HCT116 (cell line): ENCODE data around the gene MYOM1. TPM values are rescaled to one million over a fixed set of nuclear protein-coding genes. Genes with fewer than 3 reads are reported as not detected.

Experiments used
- ATAC-seq: fragments of 200-7000 bp; cut with Tn5 transposase; 2 replicates; pipeline ENCODE4 v1.9.1; 2020; ENCODE audit warnings: mild to moderate bottlenecking, moderate library complexity
- BruUV-seq: library from RNA; stranded (reverse); fragments of 400-500 nt; replicated peaks from 2 replicates; lab custom pipeline; 2021; lab: Mats Ljungman, UMichigan
- CTCF ChIA-PET: fragments of 300-600 bp; sonication (Branson Sonifier 250); formaldehyde crosslinking; loops from one replicate; lab custom pipeline; 2021; ENCODE audit warnings: antibody characterized with exemption; lab: Charles Lee
- POLR2A ChIA-PET: fragments of 300-600, 350-600 bp; sonication (Branson Sonifier 250); formaldehyde crosslinking; loops from one replicate; lab custom pipeline; 2021; ENCODE audit warnings: antibody characterized with exemption; lab: Charles Lee
- RAD21 ChIA-PET, 2 experiments: fragments of 300-600 bp; sonication (Branson Sonifier 250); formaldehyde crosslinking; loops; one replicate each; lab custom pipeline; 2023; ENCODE audit warnings: low total read pairs in 2 of 2; ENCODE audit not compliant: uncharacterized antibody in 2 of 2, unreplicated experiment in 2 of 2, low non-redundant PET in 1 of 2; lab: Charles Lee
- DNase-seq: peaks from one replicate; pipeline ENCODE4 v3.0.0-alpha.2; 2010; ENCODE audit warnings: low read depth, low spot score
- H2AFZ ChIP-seq: fragments of 200-600 bp; shearing (Covaris generic), sonication (generic); 2 replicates; pipeline ENCODE4 v1.6.1; 2017; ENCODE audit warnings: low read depth, mixed run types, mixed read lengths, antibody characterized with exemption, low read length; ENCODE audit not compliant: poor library complexity, severe bottlenecking
- H3K27ac ChIP-seq: 2 replicates; pipeline ENCODE4 v1.5.1; 2012; ENCODE audit warnings: low read depth, low read length
- H3K27me3 ChIP-seq: fragments of 200-600 bp; sonication (generic); 2 replicates; pipeline ENCODE4 v1.6.1; 2016; ENCODE audit warnings: mixed run types, low read length, mixed read lengths; ENCODE audit not compliant: insufficient read depth
- H3K36me3 ChIP-seq, 2 experiments: fragments of 200-500 bp in 1 of 2; fragments of 200-600 bp in 1 of 2; sonication (Bioruptor generic) in 1 of 2; sonication (generic) in 1 of 2; 2 replicates each; pipeline versions ENCODE4 v1.5.1 to v1.6.1; 2014 to 2016; ENCODE audit warnings: low read length in 2 of 2, inconsistent platforms in 1 of 2, mixed read lengths in 1 of 2, mixed run types in 1 of 2; ENCODE audit not compliant: insufficient read depth in 2 of 2, control insufficient read depth in 1 of 2
- H3K4me1 ChIP-seq, 2 experiments: fragments of 200-600 bp in 1 of 2; sonication (generic) in 1 of 2; 2 replicates each; pipeline versions ENCODE4 v1.5.1 to v1.6.1; 2012 to 2017; ENCODE audit warnings: low read length in 2 of 2, inconsistent platforms in 1 of 2, mild to moderate bottlenecking in 1 of 2, mixed read lengths in 1 of 2, mixed run types in 1 of 2, moderate library complexity in 1 of 2; ENCODE audit not compliant: insufficient read depth in 2 of 2, control insufficient read depth in 1 of 2
- H3K4me2 ChIP-seq: fragments of 200-600 bp; sonication (generic); 2 replicates; pipeline ENCODE4 v1.6.1; 2017; ENCODE audit warnings: mixed run types, low read length, mixed read lengths
- H3K4me3 ChIP-seq, 2 experiments: fragments of 200-600 bp in 1 of 2; sonication (generic) in 1 of 2; replicated peaks in 1 of 2; 2 replicates each; pipeline ENCODE4 v1.5.1; 2011 to 2016; ENCODE audit warnings: low read length in 2 of 2, control low read depth in 1 of 2, low read depth in 1 of 2, mild to moderate bottlenecking in 1 of 2, mixed read lengths in 1 of 2, mixed run types in 1 of 2
- H3K79me2 ChIP-seq: fragments of 200-600 bp; sonication (generic); 2 replicates; pipeline ENCODE4 v1.6.1; 2017; ENCODE audit warnings: mild to moderate bottlenecking, mixed run types, low read length, moderate library complexity, mixed read lengths; ENCODE audit not compliant: insufficient read depth
- H3K9ac ChIP-seq: fragments of 200-600 bp; sonication (generic); 2 replicates; pipeline ENCODE4 v1.6.1; 2016; ENCODE audit warnings: low read length, mixed read lengths
- H3K9me2 ChIP-seq: fragments of 200-600 bp; sonication (generic), shearing (Covaris generic); 2 replicates; pipeline ENCODE4 v1.6.1; 2017; ENCODE audit warnings: mixed run types, mild to moderate bottlenecking, moderate library complexity; ENCODE audit not compliant: insufficient read depth
- H3K9me3 ChIP-seq, 2 experiments: fragments of 200-500 bp in 1 of 2; fragments of 200-600 bp in 1 of 2; sonication (Bioruptor generic) in 1 of 2; sonication (generic) in 1 of 2; 2 replicates each; pipeline ENCODE4 v1.6.1; 2014 to 2017; ENCODE audit warnings: low read length in 2 of 2, mixed read lengths in 2 of 2, inconsistent platforms in 1 of 2, low read depth in 1 of 2, mild to moderate bottlenecking in 1 of 2, mixed run types in 1 of 2, moderate library complexity in 1 of 2; ENCODE audit not compliant: control insufficient read depth in 1 of 2, insufficient read depth in 1 of 2
- H4K20me1 ChIP-seq: fragments of 200-600 bp; sonication (generic), shearing (Covaris generic); 2 replicates; pipeline ENCODE4 v1.6.1; 2017; ENCODE audit warnings: mixed run types, mild to moderate bottlenecking, moderate library complexity; ENCODE audit not compliant: insufficient read depth
- CBX3 ChIP-seq: IDR thresholded peaks from 2 replicates; pipeline ENCODE4 v1.6.1; 2012; ENCODE audit warnings: low read depth
- CEBPB ChIP-seq: IDR thresholded peaks from 2 replicates; pipeline ENCODE4 v1.6.1; 2012; ENCODE audit warnings: low read depth
- EGR1 ChIP-seq: IDR thresholded peaks from 2 replicates; pipeline ENCODE4 v1.6.1; 2012; ENCODE audit warnings: low read depth
- ELF1 ChIP-seq: IDR thresholded peaks from 2 replicates; pipeline ENCODE4 v1.6.1; 2012; ENCODE audit warnings: low read depth, borderline replicate concordance
- EZH2 ChIP-seq: fragments of 200-600 bp; sonication (generic); IDR thresholded peaks from 2 replicates; pipeline ENCODE4 v1.6.1; 2017; ENCODE audit warnings: antibody characterized with exemption, mixed run types
- FOSL1 ChIP-seq: IDR thresholded peaks from 2 replicates; pipeline ENCODE4 v1.6.1; 2012; ENCODE audit warnings: low read depth
- JUND ChIP-seq: IDR thresholded peaks from 2 replicates; pipeline ENCODE4 v1.6.1; 2012
- RAD21 ChIP-seq: IDR thresholded peaks from 2 replicates; pipeline ENCODE4 v1.6.1; 2012; ENCODE audit warnings: low read depth, mild to moderate bottlenecking
- REST ChIP-seq: IDR thresholded peaks from 2 replicates; pipeline ENCODE4 v1.6.1; 2012; ENCODE audit warnings: low read depth
- SIN3A ChIP-seq: IDR thresholded peaks from 2 replicates; pipeline ENCODE4 v1.6.1; 2012; ENCODE audit warnings: low read depth
- SRF ChIP-seq: IDR thresholded peaks from 2 replicates; pipeline ENCODE4 v1.6.1; 2012; ENCODE audit warnings: low read depth
- TCF7L2 ChIP-seq: IDR thresholded peaks from 2 replicates; pipeline ENCODE4 v1.7.0; 2011; ENCODE audit warnings: borderline replicate concordance, inconsistent platforms; ENCODE audit not compliant: insufficient read depth, insufficient read length; ENCODE audit errors: extremely low read depth
- ZFX ChIP-seq: fragments of 450-650 bp; IDR thresholded peaks from 2 replicates; pipeline ENCODE4 v1.6.1; 2017
- intact Hi-C: fragments of 100-400 bp; cut with micrococcal nuclease; formaldehyde crosslinking; loops from 2 replicates; pipeline ENCODE4 v1.10.0; 2022
- total RNA-seq: library from RNA; stranded (reverse); gene quantifications from one replicate; pipeline ENCODE4 v1.2.1, GENCODE V29; 2021; ENCODE audit not compliant: unreplicated experiment
- TF ChIP-seq, protein P1 (sequence below): IDR thresholded peaks from 2 replicates; pipeline ENCODE4 v1.6.1; 2011; ENCODE audit warnings: mild to moderate bottlenecking, low read length, moderate library complexity; ENCODE audit not compliant: insufficient replicate concordance; ENCODE audit errors: extremely low read depth
- TF ChIP-seq, protein P2 (sequence below): IDR thresholded peaks from 2 replicates; pipeline ENCODE4 v1.6.1; 2012
- TF ChIP-seq, protein P3 (sequence below), 3 experiments: fragments of 200-600 bp in 1 of 3; sonication (generic) in 1 of 3; IDR thresholded peaks in 2 of 3; conservative IDR thresholded peaks in 1 of 3; 2 replicates each; pipeline ENCODE4 v1.5.1; 2012 to 2017; ENCODE audit warnings: low read depth in 2 of 3, low read length in 2 of 3, antibody characterized with exemption in 1 of 3, borderline replicate concordance in 1 of 3, control low read depth in 1 of 3, mild to moderate bottlenecking in 1 of 3, mixed read lengths in 1 of 3, mixed run types in 1 of 3, moderate library complexity in 1 of 3; ENCODE audit not compliant: insufficient read depth in 1 of 3

MYOM1 gene
- total RNA-seq, 1 experiment from 2014 or later: 0.52 TPM

- DNase-seq (no peak), ATAC-seq (no peak)
- H4K20me1 ChIP-seq: no peaks in the 10 kb centered on the region
- no peak overlapping the region for H3K9ac ChIP-seq
- no TSS peak for BruUV-seq
- POLR2A ChIA-PET: no interaction called here
- no peak overlapping the region for H3K4me2 ChIP-seq
- H3K36me3 ChIP-seq: no peaks in the 10 kb centered on the region
- H3K9me2 ChIP-seq: no peaks in the 10 kb centered on the region
- RAD21 ChIA-PET: no interaction called here
- no peak overlapping the region for H3K4me3 ChIP-seq
- CTCF ChIA-PET: no interaction called here
- TF ChIP-seq ZFX (no peak), EGR1 (no peak), TCF7L2 (no peak), EZH2 (no peak), RAD21 (no peak), FOSL1 (no peak), ELF1 (no peak), REST (no peak), SRF (no peak), CBX3 (no peak), SIN3A (no peak), JUND (no peak), CEBPB (no peak)
- TF ChIP-seq, protein P1, sequence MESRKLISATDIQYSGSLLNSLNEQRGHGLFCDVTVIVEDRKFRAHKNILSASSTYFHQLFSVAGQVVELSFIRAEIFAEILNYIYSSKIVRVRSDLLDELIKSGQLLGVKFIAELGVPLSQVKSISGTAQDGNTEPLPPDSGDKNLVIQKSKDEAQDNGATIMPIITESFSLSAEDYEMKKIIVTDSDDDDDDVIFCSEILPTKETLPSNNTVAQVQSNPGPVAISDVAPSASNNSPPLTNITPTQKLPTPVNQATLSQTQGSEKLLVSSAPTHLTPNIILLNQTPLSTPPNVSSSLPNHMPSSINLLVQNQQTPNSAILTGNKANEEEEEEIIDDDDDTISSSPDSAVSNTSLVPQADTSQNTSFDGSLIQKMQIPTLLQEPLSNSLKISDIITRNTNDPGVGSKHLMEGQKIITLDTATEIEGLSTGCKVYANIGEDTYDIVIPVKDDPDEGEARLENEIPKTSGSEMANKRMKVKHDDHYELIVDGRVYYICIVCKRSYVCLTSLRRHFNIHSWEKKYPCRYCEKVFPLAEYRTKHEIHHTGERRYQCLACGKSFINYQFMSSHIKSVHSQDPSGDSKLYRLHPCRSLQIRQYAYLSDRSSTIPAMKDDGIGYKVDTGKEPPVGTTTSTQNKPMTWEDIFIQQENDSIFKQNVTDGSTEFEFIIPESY: no peak
- TF ChIP-seq, protein P2, sequence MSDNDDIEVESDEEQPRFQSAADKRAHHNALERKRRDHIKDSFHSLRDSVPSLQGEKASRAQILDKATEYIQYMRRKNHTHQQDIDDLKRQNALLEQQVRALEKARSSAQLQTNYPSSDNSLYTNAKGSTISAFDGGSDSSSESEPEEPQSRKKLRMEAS: no peak
- TF ChIP-seq, protein P3, sequence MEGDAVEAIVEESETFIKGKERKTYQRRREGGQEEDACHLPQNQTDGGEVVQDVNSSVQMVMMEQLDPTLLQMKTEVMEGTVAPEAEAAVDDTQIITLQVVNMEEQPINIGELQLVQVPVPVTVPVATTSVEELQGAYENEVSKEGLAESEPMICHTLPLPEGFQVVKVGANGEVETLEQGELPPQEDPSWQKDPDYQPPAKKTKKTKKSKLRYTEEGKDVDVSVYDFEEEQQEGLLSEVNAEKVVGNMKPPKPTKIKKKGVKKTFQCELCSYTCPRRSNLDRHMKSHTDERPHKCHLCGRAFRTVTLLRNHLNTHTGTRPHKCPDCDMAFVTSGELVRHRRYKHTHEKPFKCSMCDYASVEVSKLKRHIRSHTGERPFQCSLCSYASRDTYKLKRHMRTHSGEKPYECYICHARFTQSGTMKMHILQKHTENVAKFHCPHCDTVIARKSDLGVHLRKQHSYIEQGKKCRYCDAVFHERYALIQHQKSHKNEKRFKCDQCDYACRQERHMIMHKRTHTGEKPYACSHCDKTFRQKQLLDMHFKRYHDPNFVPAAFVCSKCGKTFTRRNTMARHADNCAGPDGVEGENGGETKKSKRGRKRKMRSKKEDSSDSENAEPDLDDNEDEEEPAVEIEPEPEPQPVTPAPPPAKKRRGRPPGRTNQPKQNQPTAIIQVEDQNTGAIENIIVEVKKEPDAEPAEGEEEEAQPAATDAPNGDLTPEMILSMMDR (IDR thresholded peaks at IDR 0.05 in 2 of 3, conservative IDR thresholded peaks at IDR 0.05 in 1 of 3; ENCODE audit: borderline replicate concordance in 1 of 3, insufficient read depth in 1 of 3, low read depth in 2 of 3, low read length in 2 of 3): no peak
- H3K27me3 ChIP-seq: no peaks in the 10 kb centered on the region
- H2AFZ ChIP-seq: no peak overlapping the region
- intact Hi-C loops: no loop called here
- no peaks in the 10 kb centered on the region for H3K4me1 ChIP-seq
- H3K27ac ChIP-seq: no peak overlapping the region
- H3K9me3 ChIP-seq: no peaks in the 10 kb centered on the region
- no peaks in the 10 kb centered on the region for H3K79me2 ChIP-seq
These were observed 160.5 kb downstream of the MYOM1 start for GRCh38 chr18:3059272-3059671.
